HG03097 (cell line): ENCODE data around the gene ADM5.

ENCODE experiments used
- ATAC-seq: cut with Tn5 transposase; IDR thresholded peaks from one replicate; pipeline ENCODE4 v1.9.1; 2021; ENCODE audit not compliant: unreplicated experiment, low FRiP score

Gene ADM5

DNA sequence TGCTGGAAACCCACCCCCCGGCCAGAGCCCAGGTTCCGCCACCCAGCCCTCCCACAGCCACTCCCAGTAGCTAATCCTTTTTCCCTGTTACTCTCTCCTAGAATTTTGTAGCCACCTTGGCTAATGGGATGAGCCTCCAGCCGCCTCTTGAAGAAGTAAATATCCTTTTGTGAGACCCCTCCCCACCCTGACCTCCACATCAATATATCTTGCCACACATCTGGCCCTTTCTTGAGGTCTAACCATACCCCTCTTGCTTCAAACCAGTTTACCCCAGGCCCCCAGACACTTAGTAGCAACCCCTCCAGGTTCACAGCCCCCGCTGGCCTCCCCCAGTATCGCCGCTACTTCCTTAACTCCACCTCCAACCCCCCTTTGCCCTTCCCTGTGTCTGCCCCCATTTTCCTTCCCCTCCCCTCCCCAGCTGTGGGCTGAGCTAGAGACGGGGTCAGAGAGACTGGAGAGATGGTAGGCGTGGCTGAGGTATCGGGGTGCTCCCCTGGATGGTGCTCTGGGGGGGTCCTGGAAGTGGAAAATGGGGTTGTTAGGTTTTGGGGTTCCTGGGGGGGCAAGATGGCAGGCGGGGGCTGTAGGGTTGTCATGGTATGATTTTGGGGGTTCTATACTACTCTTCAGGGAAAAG, 9.5 kb upstream of the ADM5 start:
- no peak for ATAC-seq

DNA sequence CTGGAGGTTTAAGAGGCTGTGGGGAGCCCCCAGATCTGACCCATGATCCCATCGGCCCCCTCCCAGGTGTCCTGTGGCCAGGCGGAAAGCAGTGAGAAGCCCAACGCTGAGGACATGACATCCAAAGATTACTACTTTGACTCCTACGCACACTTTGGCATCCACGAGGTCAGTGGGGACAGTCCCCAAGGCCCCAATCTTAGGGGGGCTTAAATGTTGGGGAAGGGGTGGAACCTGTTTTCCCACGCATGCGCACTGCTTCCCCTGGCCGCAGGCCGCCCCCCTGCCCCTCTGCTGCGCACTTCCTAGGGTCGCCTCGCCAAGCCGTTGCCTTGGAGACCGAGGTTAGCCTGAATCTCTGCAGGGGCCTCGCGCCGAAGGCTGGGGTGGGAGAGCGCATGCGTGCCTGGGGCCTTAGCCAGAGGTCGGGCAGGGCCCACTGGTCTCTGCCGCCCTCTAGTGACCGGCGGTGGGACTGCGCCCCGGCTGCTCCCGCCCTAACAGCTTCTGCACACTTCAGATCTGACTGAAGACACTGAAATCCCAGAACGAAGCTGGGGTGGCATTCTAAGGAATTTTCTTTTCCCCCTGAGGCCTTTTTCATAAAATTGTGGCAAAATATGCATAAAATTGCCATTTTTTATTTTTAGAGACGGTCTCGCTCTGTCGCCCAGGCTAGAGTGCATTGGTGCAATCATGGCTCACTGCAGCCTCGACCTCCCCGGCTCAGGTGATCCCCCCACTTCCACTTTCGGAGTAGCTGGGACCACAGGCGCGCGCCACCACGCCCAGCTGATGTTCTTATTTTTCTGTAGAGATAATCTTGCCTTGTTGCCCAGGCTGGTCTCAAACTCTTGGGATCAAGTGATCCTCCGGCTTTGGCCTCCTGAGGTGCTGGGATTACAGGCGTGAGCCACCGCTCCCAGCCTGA, 8.7 kb upstream of the ADM5 start:
- ATAC-seq, result no peak

DNA sequence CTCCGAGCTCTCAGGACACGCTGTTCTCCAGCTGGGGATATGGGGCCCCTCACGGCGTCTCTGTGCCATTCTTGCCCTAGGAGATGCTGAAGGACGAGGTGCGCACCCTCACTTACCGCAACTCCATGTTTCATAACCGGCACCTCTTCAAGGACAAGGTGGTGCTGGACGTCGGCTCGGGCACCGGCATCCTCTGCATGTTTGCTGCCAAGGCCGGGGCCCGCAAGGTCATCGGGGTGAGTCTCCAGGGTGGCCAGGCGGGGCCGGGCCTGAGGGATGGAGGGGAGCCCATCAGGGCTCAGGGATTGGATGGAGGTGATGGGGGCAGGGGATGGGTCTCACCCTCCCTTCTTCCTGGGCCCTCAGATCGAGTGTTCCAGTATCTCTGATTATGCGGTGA, 7.6 kb upstream of the ADM5 start:
- no peak for ATAC-seq

DNA sequence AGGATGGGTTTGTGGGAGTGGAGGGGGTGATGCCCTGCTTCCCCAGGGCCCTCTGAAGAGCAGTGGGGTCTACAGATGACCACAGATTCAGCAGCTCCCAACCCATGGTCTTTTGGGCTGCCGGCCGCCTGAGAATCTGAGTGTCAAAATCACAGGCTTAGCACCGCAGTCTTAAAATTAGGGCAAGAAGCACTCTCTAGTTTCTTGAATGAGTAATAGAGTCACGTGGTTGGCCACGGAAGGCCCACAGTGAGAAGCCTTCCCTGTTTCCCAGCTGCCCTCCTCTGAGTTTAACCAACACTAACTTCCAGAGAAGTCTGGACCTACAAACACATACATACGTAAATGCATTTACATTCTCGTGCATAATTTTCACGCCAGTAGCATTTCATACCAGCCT, 7.1 kb upstream of the ADM5 start:
- no peak for ATAC-seq

DNA sequence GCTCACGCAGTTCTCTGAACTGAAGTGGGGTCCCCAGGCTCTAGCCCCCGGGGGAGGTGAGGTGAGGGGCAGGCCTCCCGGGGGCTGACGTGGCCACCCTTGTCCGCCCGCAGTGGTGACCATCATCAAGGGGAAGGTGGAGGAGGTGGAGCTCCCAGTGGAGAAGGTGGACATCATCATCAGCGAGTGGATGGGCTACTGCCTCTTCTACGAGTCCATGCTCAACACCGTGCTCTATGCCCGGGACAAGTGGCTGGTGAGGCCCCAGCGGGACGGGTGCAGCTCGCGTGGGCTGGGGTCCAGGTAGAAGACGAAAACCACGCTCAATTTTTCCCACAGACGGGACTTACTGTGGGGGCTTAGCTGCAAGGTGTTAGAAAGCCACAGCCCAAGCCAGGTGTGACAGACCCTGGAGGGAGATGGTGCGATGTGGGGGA, 5.6 kb upstream of the ADM5 start:
- ATAC-seq, result no peak

DNA sequence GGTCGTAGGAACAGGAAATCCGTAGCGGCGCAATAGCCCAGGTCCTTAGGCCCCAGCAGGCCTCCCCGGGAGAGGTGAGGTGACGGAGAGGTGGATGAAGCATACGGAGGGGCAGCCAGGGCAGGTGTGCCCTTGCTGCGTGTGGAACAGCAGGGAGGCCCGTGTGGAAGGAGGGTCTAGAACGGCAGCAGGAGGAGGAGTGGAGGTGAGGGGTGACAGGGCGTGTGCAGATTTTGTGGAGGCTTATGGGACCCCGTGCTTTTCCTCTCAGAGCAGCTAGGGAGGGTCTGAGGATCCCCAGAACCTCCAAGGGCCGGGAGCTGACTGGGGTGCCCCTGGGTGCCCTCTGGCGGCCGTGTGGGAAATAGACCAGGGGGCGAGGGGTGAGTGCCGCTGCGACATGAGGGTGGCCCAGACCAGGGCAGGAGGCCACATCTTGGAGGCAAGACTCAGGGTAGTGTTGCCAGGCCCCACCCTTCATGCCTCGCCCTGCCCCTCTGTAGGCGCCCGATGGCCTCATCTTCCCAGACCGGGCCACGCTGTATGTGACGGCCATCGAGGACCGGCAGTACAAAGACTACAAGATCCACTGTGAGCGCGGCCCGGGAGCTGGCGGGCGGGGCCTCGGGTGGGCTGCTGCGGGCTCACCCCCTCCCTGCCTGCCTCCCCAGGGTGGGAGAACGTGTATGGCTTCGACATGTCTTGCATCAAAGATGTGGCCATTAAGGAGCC, 5.0 kb upstream of the ADM5 start:
- ATAC-seq, result no peak

DNA sequence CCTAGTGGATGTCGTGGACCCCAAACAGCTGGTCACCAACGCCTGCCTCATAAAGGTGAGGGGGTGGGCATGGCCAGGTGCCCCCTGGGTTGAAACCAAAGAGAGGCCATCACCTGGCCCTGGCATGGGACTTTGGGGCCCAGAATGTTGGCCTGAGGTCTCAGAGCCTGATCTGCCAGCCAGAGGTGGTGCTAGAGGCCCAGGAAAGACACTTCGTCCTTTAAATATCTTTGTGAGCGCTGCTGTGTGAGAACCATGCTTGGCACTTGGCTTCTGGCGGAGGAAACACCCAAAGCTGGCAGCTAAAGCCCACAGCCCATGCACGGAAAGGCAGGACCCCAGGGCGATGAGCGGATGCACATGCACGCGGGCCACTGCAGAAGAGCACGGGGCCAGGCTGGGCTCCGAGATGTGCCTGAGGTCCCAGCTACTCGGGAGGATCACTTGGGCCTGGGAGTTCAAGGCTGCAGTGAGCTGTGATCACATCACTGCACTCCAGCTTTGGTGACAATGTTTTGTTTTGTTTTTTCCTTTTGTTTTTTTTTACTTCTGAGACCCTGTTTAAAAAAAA, 4.3 kb upstream of the ADM5 start:
- no peak for ATAC-seq

DNA sequence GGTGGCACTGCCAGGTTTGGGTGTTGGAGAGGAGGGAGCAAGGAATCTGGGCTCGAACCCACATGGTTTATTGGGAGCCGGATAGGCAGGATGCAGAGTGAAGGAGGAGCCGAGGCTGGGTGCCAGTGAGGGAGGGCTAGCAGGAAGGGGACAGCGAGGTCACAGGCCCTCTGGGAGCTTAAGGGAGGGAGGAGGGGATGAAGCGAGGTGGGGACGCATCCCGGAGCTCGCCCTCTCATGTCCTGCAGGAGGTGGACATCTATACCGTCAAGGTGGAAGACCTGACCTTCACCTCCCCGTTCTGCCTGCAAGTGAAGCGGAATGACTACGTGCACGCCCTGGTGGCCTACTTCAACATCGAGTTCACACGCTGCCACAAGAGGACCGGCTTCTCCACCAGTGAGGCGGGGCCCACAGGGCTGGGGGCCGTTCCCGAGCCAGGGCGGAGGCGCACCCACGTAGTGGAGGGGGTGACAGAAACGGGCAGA, 3.5 kb upstream of the ADM5 start:
- ATAC-seq, result no peak

DNA sequence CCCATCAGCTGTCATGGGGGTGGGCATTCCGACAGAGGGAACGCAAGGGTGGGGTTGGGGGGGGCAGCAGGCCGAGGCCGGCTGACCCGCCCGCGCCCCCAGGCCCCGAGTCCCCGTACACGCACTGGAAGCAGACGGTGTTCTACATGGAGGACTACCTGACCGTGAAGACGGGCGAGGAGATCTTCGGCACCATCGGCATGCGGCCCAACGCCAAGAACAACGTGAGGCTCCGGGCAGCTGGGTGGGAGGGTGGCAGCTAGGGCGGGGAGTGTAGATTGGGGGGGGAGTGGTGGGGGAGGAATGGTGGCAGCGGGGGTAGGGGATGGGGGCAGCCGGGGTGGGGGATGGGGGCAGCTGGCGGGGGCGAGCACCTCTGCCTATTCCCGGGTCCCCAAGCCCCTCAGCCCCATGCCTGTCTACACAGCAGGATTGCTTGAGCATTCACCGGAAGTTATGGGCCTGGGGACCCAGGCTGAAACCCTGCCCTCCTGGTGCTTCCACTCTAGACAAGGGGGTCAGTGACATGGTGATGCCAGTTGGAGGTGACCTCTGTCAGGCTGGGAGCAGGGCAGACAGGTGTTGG, 2.8 kb upstream of the ADM5 start:
- no peak for ATAC-seq

DNA sequence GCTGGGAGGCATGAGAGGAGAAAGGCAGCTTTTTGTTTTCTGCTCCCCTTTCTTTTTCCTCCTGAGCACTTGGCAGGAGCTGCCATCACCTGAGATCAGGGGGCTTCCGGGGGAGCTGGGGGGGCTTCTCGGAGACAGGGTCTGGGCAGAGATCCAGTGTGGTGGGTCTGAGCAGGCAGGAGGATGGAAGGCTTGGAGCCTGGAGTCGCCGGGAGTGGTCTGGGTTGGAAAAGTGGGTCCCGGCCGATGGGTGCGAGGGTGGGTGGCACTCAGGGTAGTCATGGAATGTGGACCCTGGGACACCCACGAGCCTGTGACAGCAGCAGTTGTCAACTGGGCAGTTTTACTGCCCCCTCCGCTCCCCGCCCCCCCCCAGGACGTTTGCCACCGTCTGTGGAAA, 2.2 kb upstream of the ADM5 start:
- ATAC-seq, result no peak

DNA sequence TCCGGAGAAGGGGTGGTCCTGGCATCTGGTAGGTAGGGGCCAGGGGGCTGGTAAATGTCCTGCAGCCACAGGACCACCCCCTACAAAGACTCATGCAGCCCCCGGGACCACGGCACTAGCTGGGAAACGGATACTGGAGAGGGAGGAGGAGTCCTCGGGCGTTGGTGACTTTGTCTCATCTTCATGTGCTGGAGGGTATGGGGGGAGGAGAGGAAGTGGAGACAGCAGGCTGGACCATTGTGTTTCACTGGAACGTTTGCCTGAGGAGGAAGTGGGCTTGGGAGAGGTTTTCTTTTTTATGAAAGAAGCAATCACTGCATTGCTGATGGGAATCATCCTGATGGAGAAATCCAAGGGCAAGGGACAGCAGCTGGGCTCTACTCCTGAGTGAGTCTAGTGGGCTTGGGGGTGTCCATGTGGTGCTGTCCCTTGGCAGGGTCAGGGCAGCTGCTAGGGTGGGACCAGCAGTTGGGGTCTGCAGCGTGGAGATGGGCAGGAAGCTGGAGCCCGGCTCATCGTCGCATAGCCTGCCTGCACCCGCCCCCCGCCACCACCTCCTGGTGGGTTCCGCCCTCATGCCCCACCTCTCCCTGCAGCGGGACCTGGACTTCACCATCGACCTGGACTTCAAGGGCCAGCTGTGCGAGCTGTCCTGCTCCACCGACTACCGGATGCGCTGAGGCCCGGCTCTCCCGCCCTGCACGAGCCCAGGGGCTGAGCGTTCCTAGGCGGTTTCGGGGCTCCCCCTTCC, 1.7 kb upstream of the ADM5 start:
- ATAC-seq, result no peak

DNA sequence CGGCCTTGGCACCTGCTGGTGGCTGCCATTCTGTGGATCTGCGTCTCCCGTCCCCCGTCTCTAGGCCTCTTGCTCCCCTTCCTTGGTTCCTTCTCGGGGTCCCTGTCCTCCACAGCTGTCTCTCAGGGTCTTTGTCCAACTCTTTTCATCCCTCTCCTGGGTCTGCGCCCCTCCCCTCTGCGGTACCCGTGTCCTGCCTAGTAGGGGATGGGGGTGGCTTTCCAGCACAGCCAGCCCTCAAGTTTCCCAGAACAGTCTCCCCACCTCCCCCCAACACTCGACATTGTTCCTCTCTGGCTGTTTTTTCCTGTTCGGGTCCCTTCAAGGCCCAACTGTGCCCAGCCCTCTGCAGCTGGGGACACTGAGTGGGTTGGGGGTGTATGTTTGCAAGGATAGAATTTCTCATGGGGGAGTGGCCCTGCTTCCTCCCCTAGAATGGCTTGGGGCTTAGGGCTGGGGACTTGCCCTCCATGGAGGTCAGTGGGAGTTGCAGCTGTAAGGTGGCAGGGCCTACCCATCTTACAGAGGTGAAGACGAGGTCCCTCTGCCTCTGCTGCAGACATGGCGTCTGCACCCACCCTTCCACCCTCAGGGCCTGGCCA, 762 bp upstream of the ADM5 start:
- ATAC-seq, result no peak

DNA sequence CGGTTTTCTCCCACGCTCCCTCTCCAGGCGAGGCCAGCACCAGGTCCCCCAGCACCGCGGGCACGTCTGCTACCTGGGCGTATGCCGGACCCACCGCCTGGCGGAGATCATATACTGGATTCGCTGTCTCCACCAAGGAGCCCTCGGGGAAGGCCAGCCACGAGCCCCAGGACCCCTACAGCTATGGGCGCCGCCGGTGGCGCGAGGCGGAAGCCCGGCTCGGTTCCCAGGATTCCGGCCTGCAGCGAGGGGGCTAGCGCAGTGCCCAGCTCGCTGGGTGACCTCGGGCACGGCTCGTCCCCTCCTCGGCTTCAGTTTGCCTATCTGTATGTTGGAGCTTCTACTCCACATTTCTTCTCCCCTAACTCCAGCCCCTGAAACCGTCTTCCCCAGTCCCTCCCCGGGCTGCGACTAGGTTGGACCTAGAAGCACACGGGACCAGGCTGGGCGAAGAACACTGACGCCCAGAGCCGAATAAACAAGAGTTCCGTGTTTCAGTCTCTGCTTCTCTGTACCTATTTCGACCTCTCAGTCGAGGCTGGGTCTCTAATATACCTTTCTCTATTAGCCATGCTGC, 773 bp downstream of the ADM5 start:
- no peak for ATAC-seq

DNA sequence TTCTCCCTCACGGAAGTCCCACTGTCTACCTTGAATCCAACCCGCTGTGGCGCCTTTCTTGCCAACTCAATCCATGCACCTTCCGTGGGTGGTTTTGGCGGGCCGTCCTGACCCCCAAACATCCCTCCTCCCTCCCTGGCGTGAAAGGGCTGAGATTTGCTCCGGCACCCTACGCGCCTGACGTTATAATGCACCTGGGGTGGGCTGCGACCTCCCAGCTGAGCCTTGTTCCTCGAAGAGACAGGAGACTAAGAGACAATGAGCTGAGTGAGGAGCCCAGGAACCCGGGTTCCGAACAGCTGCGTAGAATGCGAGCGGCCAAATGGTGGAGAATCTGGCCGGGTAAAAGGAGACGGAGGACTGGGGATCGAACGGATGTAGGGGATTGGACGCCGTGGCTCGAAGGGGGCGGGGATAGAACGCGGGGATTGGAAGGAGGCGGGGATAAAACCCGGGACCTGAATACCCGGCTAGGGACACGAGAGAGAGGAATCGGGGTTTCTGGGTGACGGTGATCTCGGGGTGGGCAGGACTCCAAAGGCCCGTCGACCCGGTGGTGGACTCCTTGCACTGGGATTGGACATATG, 1.4 kb downstream of the ADM5 start, which contains the start of gene CPT1C:
Gene CPT1C, plus strand, starts transcription at position 461 of the 587 bp plus-strand sequence. CDS start 1,137 bp downstream, outside the sequence.
- no peak for ATAC-seq

DNA sequence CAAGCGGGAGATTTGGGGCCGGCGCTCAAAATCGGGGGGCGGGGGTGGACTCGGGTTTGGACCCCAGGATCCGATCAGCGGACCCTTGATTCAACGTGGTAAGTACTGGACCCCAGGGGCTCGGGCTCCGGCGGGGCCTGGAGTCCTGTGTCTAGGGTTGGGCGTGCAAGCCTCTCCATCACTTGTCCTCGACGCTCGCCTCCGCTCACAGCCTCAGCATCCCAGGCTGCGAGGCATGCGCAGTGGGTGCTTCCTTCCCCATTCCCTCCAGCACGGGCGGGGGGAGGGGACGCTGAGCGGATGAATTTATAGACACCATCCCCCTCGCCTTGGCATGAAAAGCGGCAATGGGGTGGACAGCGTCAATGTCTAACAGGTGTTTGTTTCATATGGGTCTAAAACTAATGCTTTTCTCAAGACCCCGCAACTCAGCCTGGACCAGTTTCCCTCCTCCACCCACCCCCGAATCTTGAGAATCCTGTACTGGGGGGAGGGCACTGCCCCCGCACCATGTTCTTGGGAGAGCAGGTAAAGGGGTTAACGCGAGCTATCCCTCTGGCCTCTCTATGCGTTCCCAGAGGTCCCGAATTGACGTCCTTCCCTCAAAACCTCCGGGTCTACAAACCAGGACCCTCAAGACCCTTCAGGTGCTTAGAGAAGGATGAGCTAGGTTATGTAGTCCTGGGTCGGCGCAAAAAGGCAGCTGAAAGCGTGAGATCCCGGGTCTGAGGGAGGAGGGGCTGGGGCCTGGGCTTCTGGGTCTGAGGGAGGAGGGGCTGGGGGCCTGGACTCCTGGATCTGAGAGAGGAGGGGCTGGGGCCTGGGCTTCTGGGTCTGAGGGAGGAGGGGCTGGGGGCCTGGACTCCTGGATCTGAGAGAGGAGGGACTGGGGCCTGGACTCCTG, 2.1 kb downstream of the ADM5 start:
- ATAC-seq, result no peak

DNA sequence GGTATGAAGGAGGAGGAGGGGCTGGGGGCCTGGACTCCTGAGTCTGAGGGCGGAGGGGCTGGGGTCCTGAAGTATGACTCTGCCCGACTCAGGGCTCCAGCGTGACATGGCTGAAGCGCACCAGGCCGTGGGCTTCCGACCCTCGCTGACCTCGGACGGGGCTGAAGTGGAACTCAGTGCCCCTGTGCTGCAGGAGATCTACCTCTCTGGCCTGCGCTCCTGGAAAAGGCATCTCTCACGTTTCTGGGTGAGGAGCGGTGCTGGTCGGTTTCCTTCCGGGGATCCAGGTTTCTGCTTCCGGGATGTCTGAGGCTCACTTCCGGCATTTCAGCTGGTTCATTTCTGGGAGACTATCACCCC, 2.7 kb downstream of the ADM5 start:
- ATAC-seq, result no peak

DNA sequence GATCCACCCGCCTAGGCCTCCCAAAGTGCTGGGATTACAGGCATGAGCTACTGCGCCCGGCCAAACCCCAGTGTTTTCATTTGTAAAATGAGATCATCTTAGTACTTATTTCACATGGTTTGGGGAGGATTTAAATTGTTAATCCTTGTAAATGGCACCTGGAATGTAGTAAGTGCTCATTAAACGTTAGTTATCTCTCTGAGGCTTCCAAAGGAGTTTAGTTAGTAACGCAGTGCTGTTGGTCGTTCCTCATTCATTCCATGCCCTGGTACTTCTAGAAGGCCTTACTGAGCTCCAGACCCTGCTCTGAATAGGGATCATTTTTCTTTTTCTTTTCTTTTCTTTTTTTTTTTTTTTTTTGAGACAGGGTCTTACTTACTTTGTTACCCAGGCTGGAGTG, 6.7 kb downstream of the ADM5 start:
- no peak for ATAC-seq

DNA sequence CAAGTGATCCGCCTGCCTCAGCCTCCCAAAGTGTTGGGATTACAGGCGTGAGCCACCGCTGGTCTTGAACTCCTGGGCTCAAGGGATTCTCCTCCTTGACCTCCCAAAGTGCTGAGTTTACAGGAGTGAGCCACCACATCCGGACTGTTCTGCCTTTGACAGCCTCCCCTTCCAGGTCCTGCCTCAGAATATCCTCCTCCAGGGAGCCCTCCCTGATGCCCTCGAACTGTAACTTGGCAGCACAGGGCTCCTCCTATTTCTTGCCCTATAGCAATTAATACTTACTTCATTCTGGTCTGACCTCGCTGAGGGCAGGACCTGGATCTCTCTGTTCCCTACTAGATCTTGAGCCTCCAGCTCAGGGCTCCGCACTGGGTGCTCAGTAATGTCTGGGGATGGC, 7.5 kb downstream of the ADM5 start:
- ATAC-seq, result no peak
